ENCODE data around the gene ATPAF1.

Gene ATPAF1

GRCh38 chr1:46582972-46583371 is 85.2 kb downstream of the ATPAF1 start:
- no peak for DNase-seq

All from DMS79 (cell line).